Measurements from ENCODE around the gene NRTN. TPM values are rescaled to one million over a fixed set of nuclear protein-coding genes. Genes with fewer than 3 reads are reported as not detected.

The NRTN gene
- total and polyA plus RNA-seq, 2 donors (not counting 3 experiments of a cell fraction or from before 2014, with no cell fraction given): 0.41 TPM; not detected in 1

DNA sequence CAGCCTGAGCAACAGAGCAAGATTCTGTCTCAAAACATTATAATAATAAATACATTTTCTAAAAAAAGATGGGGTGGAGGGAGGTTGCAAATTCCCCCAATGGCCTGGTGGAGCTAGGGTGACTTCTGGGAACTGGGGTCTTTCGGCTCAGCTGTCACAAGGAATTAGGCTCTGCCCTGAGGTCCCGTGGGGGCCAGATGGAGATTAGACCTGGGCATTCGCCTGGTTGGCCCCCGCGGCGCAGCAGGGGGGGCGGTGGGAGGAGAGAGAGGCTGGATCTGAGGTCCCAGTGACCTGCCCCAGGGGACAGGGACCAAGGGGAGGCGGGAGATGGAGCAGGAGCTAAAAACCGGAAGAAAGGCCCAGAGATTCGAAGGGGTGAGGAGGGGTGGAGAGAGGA is 19.9 kb downstream of the NRTN start:
- ChIA-PET POLR2A (no interaction called here), CTCF (interaction anchor here (0.7 to 4.6 kb wide), 2 partner anchors 9 to 21 kb away, joined by 3 to 24 read pairs; partner anchors contain the start of gene NRTN)
- Histone ChIP-seq H3K4me3 (replicated peaks in 1 of 3; ENCODE audit: insufficient read depth in 1 of 3, low read depth in 1 of 3, low read length in 3 of 3) (no peak overlapping the region), H3K79me2 (ENCODE audit: control insufficient read depth, insufficient read depth, low read length) (no peaks in the 10 kb centered on the region), H3K4me1 (ENCODE audit: control insufficient read depth, extremely low read depth, insufficient read depth, low read length) (peaks cover 7% of the 10 kb centered on the region), H3K27ac (ENCODE audit: insufficient read depth, low read depth, low read length) (no peak overlapping the region), H2AFZ (ENCODE audit: low read depth, low read length) (no peak overlapping the region), H3K27me3 (ENCODE audit: control insufficient read depth in 2 of 2, insufficient read depth in 2 of 2, low read length in 2 of 2) (peaks cover 0 to 3% of the 10 kb centered on the region in 2 experiments), H4K20me1 (replicated peaks; ENCODE audit: control insufficient read depth, extremely low read depth, insufficient read depth, low read length) (no peaks in the 10 kb centered on the region), H3K9me1 (replicated peaks; ENCODE audit: control insufficient read depth, extremely low read depth, insufficient read depth, low read length) (no peaks in the 10 kb centered on the region), H3K36me3 (ENCODE audit: control insufficient read depth in 2 of 2, extremely low read depth in 1 of 2, insufficient read depth in 2 of 2, low read length in 2 of 2) (no peaks in the 10 kb centered on the region), H3K4me2 (ENCODE audit: insufficient read depth, low read length) (no peak overlapping the region), H3K9me3 (replicated peaks; ENCODE audit: control insufficient read depth, insufficient read depth, low read length) (no peaks in the 10 kb centered on the region), H3K9ac (replicated peaks; ENCODE audit: extremely low read depth, insufficient read depth, low read length) (no peak overlapping the region)
- BruUV-seq (replicated peaks): no TSS peak
- no peak for DNase-seq (ENCODE audit: low read depth, low spot score)
- dilution Hi-C loops (cut with MboI; ENCODE audit: extremely low pct_ligation_motif_present, low sequenced_read_pairs): no loop called here
- TF ChIP-seq GATA2 (IDR thresholded peaks at IDR 0.05; ENCODE audit: insufficient read depth, insufficient read length, low read depth, low read length): no peak
- no peak for TF ChIP-seq POLR2A (IDR thresholded peaks at IDR 0.05; ENCODE audit: low read depth, low read length)
- TF ChIP-seq CTCF (IDR thresholded peaks at IDR 0.05; ENCODE audit: extremely low read depth in 1 of 2, insufficient read depth in 1 of 2, low read depth in 1 of 2, low read length in 2 of 2): no peak
- TF ChIP-seq JUN (IDR thresholded peaks at IDR 0.05; ENCODE audit: borderline replicate concordance, insufficient read depth, insufficient read length, low read depth): no peak
- TF ChIP-seq FOS (IDR thresholded peaks at IDR 0.05; ENCODE audit: borderline replicate concordance, insufficient read depth, low read length): no peak
- no peak for TF ChIP-seq MAX (IDR thresholded peaks at IDR 0.05; ENCODE audit: insufficient read depth, insufficient read length)
- TF ChIP-seq POLR2AphosphoS5 (IDR thresholded peaks at IDR 0.05; ENCODE audit: insufficient read depth, low read depth, low read length): no peak
- no peak for TF ChIP-seq MYC (IDR thresholded peaks at IDR 0.05; ENCODE audit: low read depth, low read length)
- TF ChIP-seq EZH2 (IDR thresholded peaks at IDR 0.05; ENCODE audit: borderline replicate concordance, low read depth, low read length, severe bottlenecking): no peak
- no peak for FAIRE-seq
- intact Hi-C loops (cut with micrococcal nuclease): no loop called here

Measured in endothelial cell of umbilical vein (primary cell).